ENCODE results near the gene ZFAND5.

DNA sequence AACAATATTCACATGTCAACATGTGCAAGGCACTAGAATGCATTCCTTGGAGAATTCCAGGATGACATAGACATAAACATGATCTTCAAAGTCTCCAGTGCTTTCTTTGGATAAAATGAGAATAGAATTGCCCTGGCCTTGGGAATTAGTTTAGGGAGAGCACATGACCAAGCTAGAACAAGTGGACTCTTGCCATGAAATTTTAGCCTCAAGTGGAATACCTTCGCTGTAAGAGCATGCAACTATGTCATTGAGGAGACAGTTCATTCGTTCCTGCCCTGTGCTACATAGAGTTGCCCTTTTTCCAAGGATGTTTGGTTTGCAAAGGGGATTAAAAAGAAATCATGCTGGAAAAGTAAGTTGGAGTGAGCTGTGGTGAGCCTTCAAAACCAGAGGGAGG, 42.7 kb downstream of the ZFAND5 start:
- TF ChIP-seq POLR2A (IDR thresholded peaks at IDR 0.05; ENCODE audit: low read length) (no peak), GATA1 (IDR thresholded peaks at IDR 0.05; ENCODE audit: low read depth, low read length) (no peak)
